Endometrium (tissue), 2 donors: ENCODE data around the gene CDC20B.
"Not testable (repeated sequence)": the region's sequence is repeated elsewhere in the genome, so short reads cannot be mapped to it uniquely, and the experiment has no call there.

Experiments
- FAIRE-seq: peaks from 2 replicates; lab custom pipeline; 2012; peaks lifted over from hg19 to GRCh38; lab: Jason Lieb, UNC
- donor health status: control.
- donor health status: control.

The CDC20B gene

DNA sequence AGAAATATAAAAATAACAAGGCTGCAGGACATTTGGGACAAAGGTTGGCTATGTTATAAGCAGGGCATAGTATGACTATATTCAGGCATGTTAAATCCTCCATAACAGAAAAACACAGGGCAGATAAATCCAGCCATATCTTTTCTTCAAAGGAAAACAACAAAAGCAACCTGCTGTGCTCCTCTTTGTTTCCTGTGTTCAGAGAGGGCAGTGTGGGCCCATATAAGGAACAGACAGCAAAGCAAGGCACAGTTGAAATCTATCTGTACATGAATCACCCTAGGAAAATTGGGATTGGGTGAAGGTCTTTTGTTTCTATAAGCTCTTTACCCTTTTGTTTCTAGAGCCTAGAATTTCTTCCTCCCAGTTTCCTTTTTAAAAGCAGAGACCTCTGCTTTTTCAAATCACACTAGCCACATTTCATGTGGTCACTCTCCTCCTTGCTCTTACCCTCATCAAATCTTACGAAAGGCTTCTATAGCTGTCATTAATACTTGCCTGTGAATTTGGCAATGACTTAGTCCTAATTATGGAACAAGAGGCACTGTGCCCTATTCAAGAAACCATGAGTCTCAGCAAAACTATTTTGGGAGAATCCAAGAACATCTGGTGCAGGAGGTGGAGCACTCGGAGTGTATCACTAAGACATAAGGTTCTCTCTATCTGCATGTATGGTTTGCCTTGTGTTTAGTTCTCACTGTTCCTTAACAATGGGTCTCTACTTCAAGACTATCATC lies 68.8 kb downstream of the CDC20B start:
- no peak for FAIRE-seq

DNA sequence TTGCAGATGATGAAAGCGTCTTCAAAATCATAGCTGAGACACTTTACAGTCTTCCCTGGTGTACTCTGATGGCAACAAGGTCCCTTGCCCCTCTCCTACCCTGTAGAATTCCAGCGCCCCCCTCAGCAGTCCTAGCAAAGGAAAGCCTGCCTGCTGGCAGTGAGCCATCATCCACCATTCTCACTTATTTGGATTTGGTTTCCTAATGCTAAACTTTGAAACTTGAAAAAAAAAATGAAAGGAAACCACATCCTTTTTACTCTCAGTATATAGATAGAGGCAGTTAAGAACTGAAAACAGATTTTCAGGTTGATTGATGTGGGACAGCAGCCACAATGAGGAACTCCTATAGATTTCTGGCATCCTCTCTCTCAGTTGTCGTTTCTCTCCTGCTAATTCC lies 70.6 kb downstream of the CDC20B start, which contains the start of gene GZMA:
TSS of gene GZMA (plus strand) at position 299 of the 400 bp plus-strand sequence. CDS start at position 336, 37 bp downstream.
- FAIRE-seq: no peak

- FAIRE-seq: no peak
These were observed 71.3 kb downstream of the CDC20B start for GRCh38 chr5:55101556-55102276.

GRCh38 chr5:55101148-55101547 lies 71.8 kb downstream of the CDC20B start:
- not testable (repeated sequence) for FAIRE-seq

DNA sequence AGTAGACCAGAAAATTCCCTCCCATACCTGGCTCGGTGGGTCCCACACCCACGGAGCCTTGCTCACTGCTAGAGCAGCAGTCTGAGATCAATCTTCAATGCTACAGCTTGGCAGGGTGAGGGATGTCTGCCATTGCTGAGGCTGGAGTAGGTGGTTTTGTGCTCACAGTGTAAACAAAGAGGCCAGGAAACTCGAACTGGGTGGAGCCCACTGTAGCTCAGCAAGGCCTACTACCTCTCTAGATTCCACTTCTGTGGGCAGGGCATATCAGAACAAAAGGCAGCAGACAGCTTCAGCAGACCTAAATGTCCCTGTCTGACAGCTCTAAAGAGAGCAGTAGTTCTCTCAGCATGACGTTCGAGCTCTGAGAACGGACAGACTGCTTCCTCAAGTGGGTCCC lies 76.1 kb downstream of the CDC20B start:
- no peak for FAIRE-seq

GRCh38 chr5:55096182-55096581 lies 76.8 kb downstream of the CDC20B start:
- no peak for FAIRE-seq

DNA sequence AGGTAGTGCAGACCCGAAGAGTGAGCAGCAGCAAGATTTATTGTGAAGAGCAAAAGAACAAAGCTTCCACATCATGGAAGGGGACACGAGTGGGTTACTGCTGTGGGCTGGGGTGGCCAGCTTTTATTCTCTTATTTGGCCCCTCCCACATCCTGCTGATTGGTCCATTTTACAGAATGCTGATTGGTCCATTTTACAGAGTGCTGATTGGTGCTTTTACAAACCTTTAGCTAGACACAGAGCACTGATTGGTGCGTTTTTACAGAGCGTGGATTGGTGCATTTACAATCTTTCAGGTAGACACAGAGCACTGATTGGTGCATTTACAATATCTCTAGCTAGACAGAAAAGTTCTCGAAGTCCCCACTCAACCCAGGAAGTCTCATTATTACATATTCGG lies 82.0 kb downstream of the CDC20B start:
- not testable (repeated sequence) for FAIRE-seq

DNA sequence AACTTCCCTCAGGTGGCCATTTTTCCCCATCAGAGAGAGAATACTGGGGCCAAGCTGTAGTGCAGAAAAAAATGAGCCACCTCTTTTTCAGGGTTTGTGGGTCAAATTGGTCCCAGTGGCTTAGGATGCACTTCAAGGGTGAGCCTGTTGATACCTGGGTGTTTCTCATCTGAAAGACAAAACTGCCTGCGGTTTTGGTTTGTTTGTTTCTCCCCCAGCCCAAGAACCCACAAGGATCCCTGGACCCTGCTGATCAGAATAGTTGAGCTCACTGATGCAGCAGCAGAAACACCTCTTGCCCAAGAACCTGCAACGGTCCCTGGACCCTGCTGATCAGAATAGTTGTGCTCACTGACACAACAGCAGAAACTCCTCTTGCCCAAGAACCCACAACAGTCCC lies 83.7 kb downstream of the CDC20B start:
- not testable (repeated sequence) for FAIRE-seq

DNA sequence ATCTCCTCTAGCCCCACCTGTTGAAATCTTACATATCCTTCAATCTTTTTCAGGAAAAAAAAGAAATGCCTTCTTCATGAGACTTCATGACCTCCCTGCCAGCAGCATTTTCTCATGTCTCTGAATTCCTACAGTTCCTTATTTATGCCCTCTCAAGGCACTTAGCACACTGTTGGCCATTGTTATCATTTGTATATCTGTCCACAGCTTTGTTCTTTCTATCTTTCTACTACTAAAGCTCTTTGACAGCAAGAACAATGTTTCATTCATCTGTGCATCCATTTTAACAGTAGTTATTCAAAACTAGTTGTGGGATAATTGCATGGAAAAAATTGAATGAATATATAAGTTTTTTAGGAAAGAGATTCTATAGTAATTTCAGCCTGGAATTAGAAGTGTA lies 91.4 kb downstream of the CDC20B start:
- FAIRE-seq: no peak

DNA sequence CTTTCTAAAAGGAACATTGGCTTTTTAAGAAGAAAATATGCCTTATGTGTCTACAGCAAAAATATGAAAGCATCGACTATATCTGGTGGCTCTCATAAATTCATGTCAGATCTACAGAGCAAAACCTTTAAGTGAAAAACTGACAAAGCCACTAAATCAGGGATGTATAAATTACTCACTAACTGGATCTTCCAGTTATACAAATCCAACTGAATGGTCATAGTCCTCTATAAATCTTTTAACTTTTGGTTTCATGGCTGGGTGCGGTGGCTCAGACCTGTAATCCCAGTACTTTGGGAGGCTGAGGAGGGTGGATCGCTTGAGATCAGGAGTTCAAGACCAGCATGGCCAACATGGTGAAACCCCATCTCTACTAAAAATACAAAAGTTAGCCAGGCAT lies 99.8 kb downstream of the CDC20B start:
- no peak for FAIRE-seq

DNA sequence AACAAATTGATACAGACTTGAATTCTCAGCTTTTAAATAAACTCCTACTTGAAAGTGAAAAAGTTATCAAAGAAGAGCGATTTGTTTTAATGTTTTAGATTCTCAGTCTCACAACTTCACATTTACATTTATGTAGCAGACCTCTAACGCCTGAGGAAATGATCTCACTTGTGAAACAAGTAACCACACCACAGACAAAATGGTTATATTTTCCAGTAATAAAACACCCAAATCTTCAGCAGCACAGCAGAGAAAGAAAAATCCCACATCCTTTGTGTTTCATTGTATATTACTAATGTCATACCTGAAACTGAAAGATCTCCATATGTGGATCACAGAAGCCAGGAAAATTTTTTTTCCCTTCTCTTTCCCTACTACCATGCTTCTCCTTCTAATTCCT lies 100.3 kb downstream of the CDC20B start:
- FAIRE-seq: no peak

DNA sequence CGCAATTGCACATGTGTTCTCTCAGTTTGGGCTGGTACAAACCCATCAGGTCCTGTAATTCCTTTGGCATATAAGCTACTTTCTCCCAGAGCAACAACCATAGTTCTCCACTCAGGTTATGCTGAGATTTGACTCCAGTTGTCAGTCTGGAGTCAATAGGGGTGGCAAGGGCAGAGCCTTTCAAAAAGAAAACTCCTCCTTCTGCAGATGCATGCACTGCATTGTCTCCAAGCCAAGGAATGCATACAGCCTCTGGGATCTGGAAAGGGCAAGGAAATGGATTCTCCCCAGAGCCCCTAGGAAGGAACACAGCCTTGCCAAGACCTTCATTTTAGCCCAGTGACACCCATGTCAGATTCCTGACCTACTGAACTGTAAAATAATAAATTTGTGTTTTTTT lies 101.6 kb downstream of the CDC20B start:
- no peak for FAIRE-seq

- no peak for FAIRE-seq
These were observed 102.0 kb downstream of the CDC20B start for GRCh38 chr5:55070968-55071367.

- FAIRE-seq: no peak
These were observed 106.7 kb downstream of the CDC20B start for GRCh38 chr5:55066277-55066676.

GRCh38 chr5:55064523-55064922 lies 108.5 kb downstream of the CDC20B start:
- no peak for FAIRE-seq

- no peak for FAIRE-seq
These were observed 109.1 kb downstream of the CDC20B start for GRCh38 chr5:55063899-55064298.

GRCh38 chr5:55063220-55063863 lies 109.6 kb downstream of the CDC20B start:
- no peak for FAIRE-seq
